ENCODE data around the gene SLC4A8. TPM values are rescaled to one million over a fixed set of nuclear protein-coding genes. Genes with fewer than 3 reads are reported as not detected.

Gene SLC4A8
- total RNA-seq, 2 experiments from 2014 or later: 1.0 to 6.7 TPM

- H3K27ac ChIP-seq (ENCODE audit: low read depth, low read length, poor library complexity, severe bottlenecking): no peak overlapping the region
- no peak overlapping the region for H2AFZ ChIP-seq (ENCODE audit: low read length)
- no TSS peak for BruUV-seq (replicated peaks)
- no peak overlapping the region for H3K4me3 ChIP-seq (ENCODE audit: low read depth, low read length, poor library complexity, severe bottlenecking)
- H3K4me2 ChIP-seq (ENCODE audit: low read length): no peak overlapping the region
- DNase-seq (ENCODE audit: low spot score): no peak
- H3K9me2 ChIP-seq (ENCODE audit: insufficient read depth, low read length): no peaks in the 10 kb centered on the region
- POLR2A ChIA-PET: interaction anchor here (0.7 kb wide), 1 partner anchor 69 kb away, joined by 4 read pairs; no protein-coding TSS in a partner anchor
- no peaks in the 10 kb centered on the region for H3K79me2 ChIP-seq (ENCODE audit: insufficient read depth, low read depth, low read length)
- H4K20me1 ChIP-seq (ENCODE audit: insufficient read depth, low read length): no peaks in the 10 kb centered on the region
- CTCF ChIA-PET (ENCODE audit: unreplicated experiment): no interaction called here
- intact Hi-C loops (cut with micrococcal nuclease; ENCODE audit: unreplicated experiment): no loop called here
- TF ChIP-seq EZH2phosphoT487 (IDR thresholded peaks at IDR 0.05; ENCODE audit: borderline replicate concordance, low read depth, low read length) (no peak), CTCF (conservative IDR thresholded peaks at IDR 0.05; ENCODE audit: low read length) (no peak)
- H3K4me1 ChIP-seq (ENCODE audit: insufficient read depth, low read length, poor library complexity, severe bottlenecking): no peaks in the 10 kb centered on the region
- no peaks in the 10 kb centered on the region for H3K9me3 ChIP-seq (ENCODE audit: low read length)
- H3K36me3 ChIP-seq (ENCODE audit: insufficient read depth, low read length): no peaks in the 10 kb centered on the region
Measured at GRCh38 chr12:51403681-51404136, 20.9 kb upstream of the SLC4A8 start.

DNA sequence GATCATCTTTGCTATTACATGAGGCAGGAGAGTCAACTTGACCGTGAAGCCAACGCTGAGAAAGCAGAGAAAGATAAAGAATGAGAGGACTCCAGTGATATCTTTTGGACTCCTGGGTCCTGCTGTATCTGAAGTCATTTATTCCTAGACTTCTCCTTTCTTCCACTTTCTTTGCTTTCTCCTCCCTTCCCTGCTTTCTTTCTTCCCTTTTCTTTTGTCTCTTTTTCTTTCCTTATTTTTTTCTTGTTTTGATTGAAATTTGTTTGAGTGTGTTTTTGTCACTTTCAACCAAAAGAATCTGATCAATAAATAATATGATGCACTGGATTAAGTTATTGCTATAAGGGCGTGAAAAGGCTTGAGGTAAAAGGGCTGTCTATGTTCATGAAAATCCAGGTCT is 20.0 kb upstream of the SLC4A8 start:
- Histone ChIP-seq H3K9me3 (ENCODE audit: low read length) (no peaks in the 10 kb centered on the region), H4K20me1 (ENCODE audit: insufficient read depth, low read length) (no peaks in the 10 kb centered on the region), H3K9me2 (ENCODE audit: insufficient read depth, low read length) (no peaks in the 10 kb centered on the region), H2AFZ (ENCODE audit: low read length) (no peak overlapping the region), H3K4me1 (ENCODE audit: insufficient read depth, low read length, poor library complexity, severe bottlenecking) (no peaks in the 10 kb centered on the region), H3K36me3 (ENCODE audit: insufficient read depth, low read length) (no peaks in the 10 kb centered on the region), H3K4me2 (ENCODE audit: low read length) (no peak overlapping the region), H3K27ac (ENCODE audit: low read depth, low read length, poor library complexity, severe bottlenecking) (no peak overlapping the region), H3K4me3 (ENCODE audit: low read depth, low read length, poor library complexity, severe bottlenecking) (no peak overlapping the region), H3K79me2 (ENCODE audit: insufficient read depth, low read depth, low read length) (no peaks in the 10 kb centered on the region)
- no peak for DNase-seq (ENCODE audit: low spot score)
- no TSS peak for BruUV-seq (replicated peaks)
- no peak for TF ChIP-seq EZH2phosphoT487 (IDR thresholded peaks at IDR 0.05; ENCODE audit: borderline replicate concordance, low read depth, low read length)
- no peak for TF ChIP-seq CTCF (conservative IDR thresholded peaks at IDR 0.05; ENCODE audit: low read length)
- POLR2A ChIA-PET: interaction anchor here (0.7 kb wide), 1 partner anchor 68 kb away, joined by 4 read pairs; no protein-coding TSS in a partner anchor
- intact Hi-C loops (cut with micrococcal nuclease; ENCODE audit: unreplicated experiment): no loop called here
- CTCF ChIA-PET (ENCODE audit: unreplicated experiment): no interaction called here

GRCh38 chr12:51405801-51406207 is 18.8 kb upstream of the SLC4A8 start:
- no peak overlapping the region for H3K4me2 ChIP-seq (ENCODE audit: low read length)
- H3K4me1 ChIP-seq (ENCODE audit: insufficient read depth, low read length, poor library complexity, severe bottlenecking): no peaks in the 10 kb centered on the region
- H3K9me2 ChIP-seq (ENCODE audit: insufficient read depth, low read length): no peaks in the 10 kb centered on the region
- no peak overlapping the region for H3K27ac ChIP-seq (ENCODE audit: low read depth, low read length, poor library complexity, severe bottlenecking)
- H3K9me3 ChIP-seq (ENCODE audit: low read length): no peaks in the 10 kb centered on the region
- H3K36me3 ChIP-seq (ENCODE audit: insufficient read depth, low read length): no peaks in the 10 kb centered on the region
- TF ChIP-seq EZH2phosphoT487 (IDR thresholded peaks at IDR 0.05; ENCODE audit: borderline replicate concordance, low read depth, low read length) (no peak), CTCF (conservative IDR thresholded peaks at IDR 0.05; ENCODE audit: low read length) (no peak)
- POLR2A ChIA-PET: no interaction called here
- H2AFZ ChIP-seq (ENCODE audit: low read length): no peak overlapping the region
- H3K4me3 ChIP-seq (ENCODE audit: low read depth, low read length, poor library complexity, severe bottlenecking): no peak overlapping the region
- H4K20me1 ChIP-seq (ENCODE audit: insufficient read depth, low read length): no peaks in the 10 kb centered on the region
- intact Hi-C loops (cut with micrococcal nuclease; ENCODE audit: unreplicated experiment): no loop called here
- no peak for DNase-seq (ENCODE audit: low spot score)
- no TSS peak for BruUV-seq (replicated peaks)
- H3K79me2 ChIP-seq (ENCODE audit: insufficient read depth, low read depth, low read length): no peaks in the 10 kb centered on the region
- CTCF ChIA-PET (ENCODE audit: unreplicated experiment): no interaction called here
